HG03196 (cell line): ENCODE measurements around the gene SMYD1.

Experiments
- ATAC-seq: cut with Tn5 transposase; IDR thresholded peaks from one replicate; pipeline ENCODE4 v1.9.1; 2021; ENCODE audit not compliant: unreplicated experiment

Gene SMYD1

GRCh38 chr2:88086401-88086800, 18.8 kb downstream of the SMYD1 start:
- ATAC-seq: no peak

- no peak for ATAC-seq
These were observed 19.4 kb downstream of the SMYD1 start for GRCh38 chr2:88087073-88087472.

GRCh38 chr2:88087763-88088162, 20.1 kb downstream of the SMYD1 start:
- no peak for ATAC-seq

- no peak for ATAC-seq
These were observed 21.4 kb downstream of the SMYD1 start for GRCh38 chr2:88088999-88089398.

- no peak for ATAC-seq
These were observed 23.0 kb downstream of the SMYD1 start for GRCh38 chr2:88090446-88091283.

- no peak for ATAC-seq
These were observed 24.3 kb downstream of the SMYD1 start for GRCh38 chr2:88091943-88092342.

- no peak for ATAC-seq
These were observed 25.1 kb downstream of the SMYD1 start for GRCh38 chr2:88092773-88093172.

- ATAC-seq: no peak
These were observed 27.4 kb downstream of the SMYD1 start for GRCh38 chr2:88095022-88095421.

GRCh38 chr2:88096708-88097107, 29.1 kb downstream of the SMYD1 start:
- no peak for ATAC-seq

- no peak for ATAC-seq
These were observed 29.6 kb downstream of the SMYD1 start for GRCh38 chr2:88097192-88097591.

GRCh38 chr2:88097891-88098557, 30.4 kb downstream of the SMYD1 start:
- ATAC-seq: no peak

GRCh38 chr2:88098558-88098900, 30.9 kb downstream of the SMYD1 start:
- ATAC-seq: no peak

GRCh38 chr2:88099798-88100488, 32.3 kb downstream of the SMYD1 start:
- ATAC-seq: no peak

- ATAC-seq: no peak
These were observed 32.8 kb downstream of the SMYD1 start for GRCh38 chr2:88100489-88100858.

- ATAC-seq: no peak
These were observed 41.2 kb downstream of the SMYD1 start for GRCh38 chr2:88108796-88109195.

- ATAC-seq: no peak
These were observed 43.2 kb downstream of the SMYD1 start for GRCh38 chr2:88110830-88111229.

- ATAC-seq: no peak
These were observed 45.4 kb downstream of the SMYD1 start for GRCh38 chr2:88113069-88113468.

GRCh38 chr2:88114889-88115288, 47.3 kb downstream of the SMYD1 start:
- no peak for ATAC-seq

GRCh38 chr2:88115825-88116518, 48.3 kb downstream of the SMYD1 start:
- no peak for ATAC-seq

GRCh38 chr2:88116669-88117432, 49.2 kb downstream of the SMYD1 start:
- no peak for ATAC-seq

- no peak for ATAC-seq
These were observed 50.3 kb downstream of the SMYD1 start for GRCh38 chr2:88117973-88118372.
